AG09319 (cell line): Measurements from ENCODE around the gene PRB3.

Source experiments
- DNase-seq: peaks from one replicate; pipeline ENCODE4 v3.0.0-alpha.2; 2010; ENCODE audit warnings: low read depth; ENCODE audit errors: extremely low read depth
- TF ChIP-seq, protein P1 (sequence below): IDR thresholded peaks from 2 replicates; pipeline ENCODE4 v1.5.1; 2011; ENCODE audit warnings: low read depth, mild to moderate bottlenecking, inconsistent platforms, low read length, moderate library complexity

PRB3 gene

GRCh38 chr12:11269607-11270006, at the start of gene PRB3:
Gene PRB3 (minus strand): TSS chr12:11269707. CDS start chr12:11269669, 38 bp downstream.
- DNase-seq, result no peak
- TF ChIP-seq, protein P1, sequence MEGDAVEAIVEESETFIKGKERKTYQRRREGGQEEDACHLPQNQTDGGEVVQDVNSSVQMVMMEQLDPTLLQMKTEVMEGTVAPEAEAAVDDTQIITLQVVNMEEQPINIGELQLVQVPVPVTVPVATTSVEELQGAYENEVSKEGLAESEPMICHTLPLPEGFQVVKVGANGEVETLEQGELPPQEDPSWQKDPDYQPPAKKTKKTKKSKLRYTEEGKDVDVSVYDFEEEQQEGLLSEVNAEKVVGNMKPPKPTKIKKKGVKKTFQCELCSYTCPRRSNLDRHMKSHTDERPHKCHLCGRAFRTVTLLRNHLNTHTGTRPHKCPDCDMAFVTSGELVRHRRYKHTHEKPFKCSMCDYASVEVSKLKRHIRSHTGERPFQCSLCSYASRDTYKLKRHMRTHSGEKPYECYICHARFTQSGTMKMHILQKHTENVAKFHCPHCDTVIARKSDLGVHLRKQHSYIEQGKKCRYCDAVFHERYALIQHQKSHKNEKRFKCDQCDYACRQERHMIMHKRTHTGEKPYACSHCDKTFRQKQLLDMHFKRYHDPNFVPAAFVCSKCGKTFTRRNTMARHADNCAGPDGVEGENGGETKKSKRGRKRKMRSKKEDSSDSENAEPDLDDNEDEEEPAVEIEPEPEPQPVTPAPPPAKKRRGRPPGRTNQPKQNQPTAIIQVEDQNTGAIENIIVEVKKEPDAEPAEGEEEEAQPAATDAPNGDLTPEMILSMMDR, result no peak

GRCh38 chr12:11310336-11310735, 40.8 kb upstream of the PRB3 start, which contains the start of gene PRB4:
Gene PRB4 (minus strand): TSS chr12:11310436. CDS start chr12:11310398, 38 bp downstream.
- DNase-seq, result no peak
- TF ChIP-seq, protein P1, result no peak

- TF ChIP-seq, protein P1, result no peak
- DNase-seq, result no peak
Observed at GRCh38 chr12:11307143-11307542, 37.6 kb upstream of the PRB3 start.

- TF ChIP-seq, protein P1, result no peak
- no peak for DNase-seq
Observed at GRCh38 chr12:11273449-11273848, 3.9 kb upstream of the PRB3 start.

- DNase-seq, result no peak
- TF ChIP-seq, protein P1, result no peak
Observed at GRCh38 chr12:11264501-11264900, 5.0 kb downstream of the PRB3 start.

DNA sequence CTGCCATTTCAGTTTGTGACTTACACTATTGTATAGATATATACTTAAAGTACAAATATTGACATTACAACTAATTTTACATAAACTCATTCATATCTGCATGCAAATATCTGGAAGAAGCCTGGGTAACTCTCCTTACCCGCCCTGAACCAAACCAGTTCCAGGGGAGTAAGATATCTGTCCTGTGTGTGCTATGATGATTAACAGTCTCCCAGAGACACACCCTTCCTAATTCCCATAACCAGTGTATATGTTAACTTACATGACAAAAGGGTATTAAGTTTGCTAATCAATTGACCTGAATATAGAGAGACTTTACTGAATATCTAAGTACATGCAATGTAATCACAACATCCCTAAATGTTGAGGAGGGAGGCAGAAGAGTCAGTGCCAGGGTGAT, 23.0 kb downstream of the PRB3 start:
- TF ChIP-seq, protein P1, result no peak
- no peak for DNase-seq

DNA sequence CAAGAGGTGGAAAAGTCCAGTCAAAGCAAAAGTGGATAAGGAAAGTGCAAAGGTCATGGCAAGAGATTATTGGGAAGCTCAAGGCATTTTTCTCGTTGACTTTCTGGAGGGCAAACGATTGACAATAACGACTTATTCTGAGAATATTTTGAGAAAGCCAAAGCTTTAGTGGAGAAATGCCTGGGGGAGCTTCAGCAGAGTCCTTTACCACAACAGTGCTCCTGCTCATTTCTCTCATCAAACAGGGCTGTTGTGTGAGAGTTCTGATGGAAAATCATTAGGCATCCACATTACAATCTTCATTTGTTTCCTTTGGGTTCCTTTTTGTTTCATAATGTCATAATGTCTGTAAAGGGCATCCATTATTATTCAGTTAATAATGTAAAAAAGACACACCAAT, 26.9 kb downstream of the PRB3 start:
- DNase-seq, result no peak
- TF ChIP-seq, protein P1, result no peak
